GM13977 (cell line): ENCODE data around the gene LMOD3.

ENCODE experiments used
- DNase-seq: peaks from one replicate; pipeline ENCODE4 v3.0.0; 2012; ENCODE audit warnings: low spot score
- in situ Hi-C: fragments of 300-500 bp; cut with MboI; formaldehyde crosslinking; loops from one replicate; pipeline ENCODE4 v1.12.0; 2022; ENCODE audit warnings: low sequenced_read_pairs, low pct_unique_long_range_greater_than_20kb, mixed read lengths, inconsistent platforms; ENCODE audit not compliant: unreplicated experiment
- TF ChIP-seq, protein P1 (sequence below): IDR thresholded peaks from 2 replicates; pipeline ENCODE4 v1.5.1; 2012; ENCODE audit warnings: mild to moderate bottlenecking, control low read depth; ENCODE audit not compliant: insufficient read depth; ENCODE audit errors: extremely low read depth, missing control alignments

Gene LMOD3

GRCh38 chr3:69085833-69086722 lies 36.3 kb downstream of the LMOD3 start:
- in situ Hi-C loops: no loop called here
- TF ChIP-seq, protein P1, sequence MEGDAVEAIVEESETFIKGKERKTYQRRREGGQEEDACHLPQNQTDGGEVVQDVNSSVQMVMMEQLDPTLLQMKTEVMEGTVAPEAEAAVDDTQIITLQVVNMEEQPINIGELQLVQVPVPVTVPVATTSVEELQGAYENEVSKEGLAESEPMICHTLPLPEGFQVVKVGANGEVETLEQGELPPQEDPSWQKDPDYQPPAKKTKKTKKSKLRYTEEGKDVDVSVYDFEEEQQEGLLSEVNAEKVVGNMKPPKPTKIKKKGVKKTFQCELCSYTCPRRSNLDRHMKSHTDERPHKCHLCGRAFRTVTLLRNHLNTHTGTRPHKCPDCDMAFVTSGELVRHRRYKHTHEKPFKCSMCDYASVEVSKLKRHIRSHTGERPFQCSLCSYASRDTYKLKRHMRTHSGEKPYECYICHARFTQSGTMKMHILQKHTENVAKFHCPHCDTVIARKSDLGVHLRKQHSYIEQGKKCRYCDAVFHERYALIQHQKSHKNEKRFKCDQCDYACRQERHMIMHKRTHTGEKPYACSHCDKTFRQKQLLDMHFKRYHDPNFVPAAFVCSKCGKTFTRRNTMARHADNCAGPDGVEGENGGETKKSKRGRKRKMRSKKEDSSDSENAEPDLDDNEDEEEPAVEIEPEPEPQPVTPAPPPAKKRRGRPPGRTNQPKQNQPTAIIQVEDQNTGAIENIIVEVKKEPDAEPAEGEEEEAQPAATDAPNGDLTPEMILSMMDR: no peak
- no peak for DNase-seq

- no peak for DNase-seq
- TF ChIP-seq, protein P1: no peak
- in situ Hi-C loops: no loop called here
Observed at GRCh38 chr3:69085168-69085832, 37.1 kb downstream of the LMOD3 start.

DNA sequence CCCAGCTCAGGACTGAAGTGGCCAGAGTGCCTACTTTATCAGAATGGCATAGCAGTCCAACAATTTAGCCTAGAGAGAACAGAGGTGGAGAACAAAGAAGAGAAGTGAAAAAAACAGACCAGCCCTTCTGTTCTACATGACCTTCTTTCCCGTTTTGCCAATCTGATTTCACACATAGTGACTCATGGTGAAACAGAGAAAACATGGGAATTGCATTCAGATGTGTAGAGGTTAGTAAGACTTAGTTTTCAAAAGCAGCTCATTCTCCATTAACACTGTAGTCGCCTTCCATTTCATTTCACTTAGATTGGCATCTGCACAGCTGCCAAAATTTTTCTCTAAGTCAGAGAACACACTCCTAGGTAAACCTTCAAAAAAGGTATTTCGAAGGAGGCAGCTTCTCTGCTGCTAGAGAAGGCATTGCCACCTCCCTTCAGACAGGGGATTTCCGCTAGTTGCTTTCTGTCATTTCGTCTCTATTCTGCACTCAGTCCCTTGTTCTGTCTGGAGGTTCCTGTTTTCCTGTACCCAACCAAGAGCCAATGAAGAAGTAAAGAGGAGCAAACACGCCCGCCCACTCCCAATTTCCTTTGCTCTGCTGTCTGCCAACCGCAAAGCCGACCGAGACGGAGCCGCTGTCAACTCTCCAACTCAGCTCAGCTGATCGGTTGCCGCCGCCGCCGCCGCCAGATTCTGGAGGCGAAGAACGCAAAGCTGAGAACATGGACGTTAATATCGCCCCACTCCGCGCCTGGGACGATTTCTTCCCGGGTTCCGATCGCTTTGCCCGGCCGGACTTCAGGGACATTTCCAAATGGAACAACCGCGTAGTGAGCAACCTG lies 37.8 kb downstream of the LMOD3 start, which contains the start of gene ARL6IP5:
Gene ARL6IP5, plus strand, starts transcription at position 612 of the 842 bp plus-strand sequence. Its CDS starts 111 bp downstream, at position 723.
- DNase-seq: peak; percentile 79
- TF ChIP-seq, protein P1: no peak
- in situ Hi-C loops: no loop called here

- TF ChIP-seq, protein P1: no peak
- in situ Hi-C loops: no loop called here
- peak; percentile 58 for DNase-seq
Observed at GRCh38 chr3:69082805-69083204, 39.6 kb downstream of the LMOD3 start.

- DNase-seq: no peak
- TF ChIP-seq, protein P1: no peak
- in situ Hi-C loops: no loop called here
Observed at GRCh38 chr3:69082361-69082760, 40.0 kb downstream of the LMOD3 start.
